Measurements from ENCODE around the gene OTX2.

OTX2 gene

DNA sequence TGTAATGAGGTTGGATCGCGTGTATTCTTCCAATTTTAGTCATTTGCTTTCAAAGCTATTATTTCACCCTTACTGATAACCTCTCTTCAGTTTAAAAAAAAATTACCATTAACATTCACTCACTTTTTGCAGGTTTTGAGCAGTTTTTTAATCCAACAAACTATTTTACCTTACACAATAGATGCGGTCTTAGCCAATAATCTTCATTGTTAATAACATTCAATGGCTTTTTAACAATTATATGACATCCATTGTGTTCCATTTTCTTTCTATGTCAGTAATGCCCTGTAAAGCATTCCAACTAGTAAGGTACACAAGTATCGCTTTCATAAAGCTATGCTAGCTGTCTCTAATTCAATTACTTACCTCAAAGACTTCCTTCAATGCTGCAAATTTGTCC, 18.9 kb upstream of the OTX2 start:
- H3K27ac ChIP-seq, result no peak overlapping the region
- no peaks in the 10 kb centered on the region for H4K20me1 ChIP-seq
- H3K4me1 ChIP-seq, result no peaks in the 10 kb centered on the region
- no peaks in the 10 kb centered on the region; a peak in 2 of 22 replicates for H3K9me3 ChIP-seq (replicated peaks in 1 of 11)
- H3K27me3 ChIP-seq, result no peaks in the 10 kb centered on the region
- no peak overlapping the region for H3K4me2 ChIP-seq
- TF ChIP-seq Cebpa-rat (IDR thresholded peaks at IDR 0.05), result no peak
- H3K4me3 ChIP-seq, result no peak overlapping the region
- H3K9ac ChIP-seq, result no peak overlapping the region
- H3K36me3 ChIP-seq, result no peaks in the 10 kb centered on the region

DNA sequence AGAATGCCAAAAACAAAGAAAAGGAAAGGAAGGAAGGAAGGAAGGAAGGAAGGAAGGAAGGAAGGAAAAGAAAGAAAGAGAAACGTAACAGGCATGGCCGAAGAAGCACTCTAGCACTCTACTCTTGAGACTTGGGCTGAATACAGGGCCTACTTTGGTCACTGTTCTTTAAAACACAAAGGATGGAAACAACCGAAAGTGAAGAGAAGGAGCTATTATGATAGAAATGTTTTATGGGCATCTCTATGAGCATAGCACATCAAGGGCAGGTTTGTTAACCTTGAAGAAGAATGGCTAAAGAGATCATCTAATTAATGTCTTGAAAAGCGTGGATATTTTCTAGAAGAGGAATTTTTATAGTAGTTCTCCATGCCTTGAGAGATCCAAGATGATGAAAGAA, 15.9 kb upstream of the OTX2 start:
- Histone ChIP-seq H4K20me1 (no peaks in the 10 kb centered on the region), H3K9ac (no peak overlapping the region), H3K27ac (no peak overlapping the region), H3K4me2 (peak overlapping the region in 3 of 11 experiments; percentile 4 to 33 (median 4); a peak in 2 of 22 replicates), H3K9me3 (replicated peaks in 1 of 11) (no peaks in the 10 kb centered on the region; a peak in 2 of 22 replicates), H3K36me3 (no peaks in the 10 kb centered on the region), H3K4me1 (no peaks in the 10 kb centered on the region), H3K27me3 (no peaks in the 10 kb centered on the region), H3K4me3 (no peak overlapping the region)
- no peak for TF ChIP-seq Cebpa-rat (IDR thresholded peaks at IDR 0.05)

DNA sequence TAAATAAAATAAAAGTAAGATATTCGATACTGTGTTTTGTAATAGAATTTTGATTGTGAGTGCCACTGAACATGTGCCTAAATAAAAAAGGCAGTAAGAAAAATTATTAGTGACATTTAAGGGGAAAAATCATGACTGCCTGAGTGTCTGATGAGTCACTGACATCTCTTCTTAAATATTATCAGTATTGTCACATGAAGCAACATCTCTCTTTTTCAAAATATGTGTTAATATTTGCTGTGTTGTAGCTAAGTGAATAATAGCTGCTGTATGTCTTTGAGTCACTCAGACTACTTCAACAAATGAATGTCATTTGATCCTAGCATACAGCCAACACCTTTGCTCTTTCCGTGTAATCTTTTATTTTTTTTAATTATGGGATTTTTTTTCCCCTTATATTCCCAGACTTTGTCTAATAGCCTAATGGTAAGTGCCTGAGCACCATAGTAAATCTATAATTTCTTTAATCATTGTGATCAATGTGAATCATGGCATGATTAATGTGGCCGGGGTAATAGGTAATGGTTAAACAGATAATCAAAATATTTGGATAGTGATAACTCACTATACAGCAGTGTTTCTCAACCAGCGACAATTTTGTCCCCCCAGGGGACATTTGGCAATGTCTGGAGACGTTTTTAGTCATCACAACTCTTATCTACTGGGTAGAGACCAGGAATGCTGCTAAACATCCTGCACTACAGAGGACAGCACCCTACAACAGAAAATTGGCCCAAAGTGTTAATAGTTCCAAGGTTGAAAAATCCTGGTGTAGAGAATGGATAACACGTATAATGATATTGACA, 11.7 kb upstream of the OTX2 start:
- Histone ChIP-seq H3K27me3 (peaks cover 14 to 20% (median 17%) of the 10 kb centered on the region in 11 experiments), H3K27ac (no peak overlapping the region), H3K4me1 (peaks cover 7 to 12% (median 10%) of the 10 kb centered on the region in 10 experiments; a peak in 19 of 20 replicates), H3K4me3 (no peak overlapping the region), H3K4me2 (no peak overlapping the region), H4K20me1 (peaks cover 0 to 6% (median 0%) of the 10 kb centered on the region in 11 experiments; a peak in 1 of 22 replicates), H3K9ac (no peak overlapping the region), H3K36me3 (no peaks in the 10 kb centered on the region), H3K9me3 (replicated peaks in 1 of 11) (peaks cover under 1 to 10% (median 4%) of the 10 kb centered on the region in 11 experiments; a peak in 17 of 22 replicates)
- no peak for TF ChIP-seq Cebpa-rat (IDR thresholded peaks at IDR 0.05)

DNA sequence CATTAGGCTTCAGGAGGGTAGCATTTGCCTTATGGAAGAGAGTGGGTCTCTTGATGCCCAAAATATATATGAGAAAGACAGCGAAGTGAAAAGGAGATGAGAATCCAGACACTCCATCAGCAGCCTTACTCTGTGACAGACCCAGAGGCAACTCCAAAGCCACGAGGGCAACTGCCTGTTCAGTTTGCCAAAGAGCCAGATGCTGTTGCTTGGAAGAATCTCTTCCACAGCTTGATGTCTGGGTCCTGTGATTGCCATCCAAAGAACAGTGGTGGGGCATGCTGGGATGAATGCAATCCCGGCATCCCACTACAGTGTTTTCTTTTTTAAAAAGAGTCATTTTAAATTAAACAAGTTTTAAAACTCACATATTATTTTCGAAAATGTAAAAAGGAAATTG, 10.9 kb upstream of the OTX2 start:
- H3K27ac ChIP-seq, result no peak overlapping the region

DNA sequence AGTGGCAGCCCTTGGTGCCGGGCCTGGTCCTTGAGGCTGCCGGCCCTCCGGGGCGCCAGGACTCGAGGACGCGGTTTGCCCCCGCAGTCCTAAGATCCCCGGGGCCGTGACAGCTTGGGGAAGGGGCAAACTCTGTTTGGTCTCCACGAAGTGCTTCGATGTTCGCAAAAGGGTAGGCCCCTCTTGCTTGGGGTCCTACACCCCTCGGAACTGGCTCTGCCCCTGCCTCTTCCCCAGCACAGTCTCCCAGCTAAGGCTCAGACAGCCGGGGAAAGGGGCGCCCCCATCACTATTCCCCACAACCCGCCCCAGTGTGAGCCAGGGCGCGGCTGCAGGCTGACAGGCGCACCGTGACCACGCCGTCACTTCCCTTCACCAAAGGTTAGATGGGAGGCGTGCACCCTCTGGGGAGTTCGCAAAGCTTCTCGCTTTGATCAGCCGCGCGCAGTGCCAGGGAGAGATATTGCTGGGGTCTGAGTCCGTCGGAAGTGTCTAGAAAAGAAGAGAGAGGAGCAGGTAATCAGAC, 7.2 kb upstream of the OTX2 start:
- no peaks in the 10 kb centered on the region for H3K36me3 ChIP-seq
- no peak overlapping the region for H3K9ac ChIP-seq
- H3K4me1 ChIP-seq, result peaks cover 7 to 13% (median 11%) of the 10 kb centered on the region in 10 experiments; a peak in 19 of 20 replicates
- peak overlapping the region; percentile 40 to 82 (median 71) for H3K4me2 ChIP-seq
- peaks cover 60 to 65% (median 62%) of the 10 kb centered on the region in 11 experiments for H3K27me3 ChIP-seq
- peaks cover 0 to 28% (median 0%) of the 10 kb centered on the region in 11 experiments; a peak in 6 of 22 replicates for H4K20me1 ChIP-seq
- TF ChIP-seq Cebpa-rat (IDR thresholded peaks at IDR 0.05), result no peak
- peaks cover 7 to 19% (median 12%) of the 10 kb centered on the region in 11 experiments; a peak in 21 of 22 replicates for H3K9me3 ChIP-seq (replicated peaks in 1 of 11)
- peak overlapping the region in 6 of 10 experiments; percentile 8 to 38 (median 26); a peak in 5 of 20 replicates for H3K4me3 ChIP-seq
- H3K27ac ChIP-seq, result no peak overlapping the region

More for the DNA sequence above, 10.9 kb upstream of the OTX2 start:
- Histone ChIP-seq H3K4me3 (no peak overlapping the region), H3K9ac (no peak overlapping the region), H3K4me2 (no peak overlapping the region), H3K4me1 (peaks cover 7 to 13% (median 11%) of the 10 kb centered on the region in 10 experiments; a peak in 19 of 20 replicates), H3K27me3 (peaks cover 22 to 28% (median 25%) of the 10 kb centered on the region in 11 experiments), H3K9me3 (replicated peaks in 1 of 11) (peaks cover 7 to 17% (median 11%) of the 10 kb centered on the region in 11 experiments; a peak in 21 of 22 replicates), H4K20me1 (peaks cover 0 to 10% (median 0%) of the 10 kb centered on the region in 11 experiments; a peak in 1 of 22 replicates), H3K36me3 (no peaks in the 10 kb centered on the region)
- TF ChIP-seq Cebpa-rat (IDR thresholded peaks at IDR 0.05), result no peak

DNA sequence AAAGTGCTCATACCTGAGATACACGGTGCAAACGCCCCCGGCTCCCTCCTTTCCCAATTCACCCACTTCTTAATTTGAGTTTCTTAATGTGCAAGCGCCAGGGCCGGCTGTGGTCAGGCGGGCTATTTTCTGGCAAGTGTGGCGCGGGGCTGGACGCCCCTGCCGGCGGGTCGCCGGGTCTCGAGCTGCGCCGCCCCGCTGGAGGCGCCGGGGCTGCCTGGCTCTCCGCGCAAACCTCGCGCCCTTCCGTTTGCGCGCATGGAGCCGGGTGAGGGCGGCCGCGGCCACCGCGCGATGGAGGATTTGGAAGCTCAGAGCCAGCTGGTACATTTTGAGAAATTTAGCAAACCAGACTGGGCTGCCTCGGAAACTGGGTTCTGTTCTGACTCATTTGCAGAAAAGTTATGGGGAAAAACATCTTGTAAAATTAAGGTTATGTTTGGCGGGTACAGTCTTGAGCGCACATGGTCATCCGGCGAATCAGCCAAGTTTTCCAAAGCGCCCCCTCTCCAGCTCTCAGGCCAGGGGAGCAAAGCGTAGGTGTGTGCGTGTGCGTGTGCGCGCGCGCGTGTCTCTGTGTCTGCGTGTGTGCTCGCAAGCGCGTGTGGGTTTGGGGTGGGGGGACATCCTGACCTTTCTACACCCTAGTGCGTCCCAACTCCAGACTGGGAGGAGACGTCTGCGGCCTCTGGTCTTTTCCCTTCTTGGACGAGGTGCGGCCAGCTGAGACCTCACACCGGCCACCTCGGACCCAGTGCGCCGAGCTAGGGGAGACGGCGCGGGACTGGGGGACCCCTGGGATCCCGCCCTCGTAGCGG, 6.5 kb upstream of the OTX2 start:
- Histone ChIP-seq H3K4me1 (peaks cover 7 to 13% (median 11%) of the 10 kb centered on the region in 10 experiments; a peak in 19 of 20 replicates), H3K9me3 (replicated peaks in 1 of 11) (peaks cover 7 to 26% (median 13%) of the 10 kb centered on the region in 11 experiments; a peak in 21 of 22 replicates), H3K36me3 (no peaks in the 10 kb centered on the region), H4K20me1 (peaks cover 0 to 31% (median 0%) of the 10 kb centered on the region in 11 experiments; a peak in 6 of 22 replicates), H3K9ac (no peak overlapping the region), H3K4me2 (peak overlapping the region; percentile 40 to 82 (median 71)), H3K27me3 (peaks cover 66 to 72% (median 69%) of the 10 kb centered on the region in 11 experiments), H3K27ac (no peak overlapping the region), H3K4me3 (peak overlapping the region in 5 of 10 experiments; percentile 8 to 38 (median 20); a peak in 3 of 20 replicates)
- no peak for TF ChIP-seq Cebpa-rat (IDR thresholded peaks at IDR 0.05)

DNA sequence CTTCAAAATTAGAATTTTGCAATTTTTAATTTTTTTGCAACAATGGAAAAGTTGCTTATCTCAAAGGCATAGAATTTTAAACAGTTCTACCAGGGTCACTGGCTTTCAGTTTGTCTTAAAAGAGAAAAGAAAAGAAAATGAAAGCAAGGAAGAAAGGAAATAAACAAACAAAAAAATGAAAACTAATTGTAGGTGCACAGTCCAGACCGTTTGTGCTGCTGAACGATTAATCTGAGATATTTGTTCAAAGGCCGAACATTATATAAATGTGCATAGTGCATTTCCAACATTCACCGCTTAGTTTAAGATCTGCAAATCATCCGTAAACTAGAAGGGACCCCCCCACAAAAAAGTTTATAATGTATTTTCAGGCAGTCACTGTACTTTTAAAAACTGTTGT, 5.5 kb upstream of the OTX2 start:
- H3K4me1 ChIP-seq, result peaks cover 7 to 13% (median 11%) of the 10 kb centered on the region in 10 experiments; a peak in 19 of 20 replicates
- no peak overlapping the region for H3K27ac ChIP-seq
- H4K20me1 ChIP-seq, result peaks cover 0 to 31% (median 0%) of the 10 kb centered on the region in 11 experiments; a peak in 6 of 22 replicates
- TF ChIP-seq Cebpa-rat (IDR thresholded peaks at IDR 0.05), result no peak
- no peak overlapping the region for H3K9ac ChIP-seq
- H3K27me3 ChIP-seq, result peaks cover 76 to 82% (median 79%) of the 10 kb centered on the region in 11 experiments
- H3K4me3 ChIP-seq, result no peak overlapping the region
- no peak overlapping the region for H3K4me2 ChIP-seq
- H3K9me3 ChIP-seq (replicated peaks in 1 of 11), result peaks cover 7 to 32% (median 18%) of the 10 kb centered on the region in 11 experiments; a peak in 21 of 22 replicates
- no peaks in the 10 kb centered on the region for H3K36me3 ChIP-seq

DNA sequence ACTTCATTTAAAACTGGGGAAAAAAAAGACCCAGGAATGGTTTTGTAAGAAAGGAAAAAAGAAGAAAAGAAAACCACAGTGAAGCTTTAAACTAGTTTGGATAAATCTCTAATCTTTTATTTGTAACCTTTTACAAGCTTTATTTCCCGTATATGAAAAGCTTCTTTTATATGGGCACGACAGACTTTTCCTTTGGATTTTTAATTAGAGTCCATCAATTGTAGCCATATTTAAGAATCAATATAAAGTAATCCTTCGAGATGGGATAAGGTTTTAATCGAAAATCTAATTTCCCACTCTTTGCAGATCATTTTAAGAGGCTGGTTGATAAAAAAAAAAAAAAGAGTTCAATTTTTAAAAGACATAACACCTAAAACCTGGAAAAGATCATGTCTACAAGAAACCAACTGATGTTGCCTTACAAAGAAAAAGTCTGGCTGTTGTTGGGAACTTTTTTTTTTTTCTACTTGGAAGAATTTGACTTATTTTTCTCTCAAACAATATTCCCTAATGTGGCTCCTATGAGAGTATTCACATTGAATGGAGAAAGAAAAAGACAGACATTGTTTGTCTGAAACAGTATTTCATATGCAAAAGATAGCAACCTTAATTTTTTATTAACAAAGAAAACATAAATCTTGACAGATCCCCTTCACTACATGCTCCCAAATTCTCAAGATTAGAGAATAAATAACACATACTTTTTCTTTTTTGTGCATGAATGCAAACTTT, 4.9 kb upstream of the OTX2 start:
- peaks cover 0 to 31% (median 0%) of the 10 kb centered on the region in 11 experiments; a peak in 6 of 22 replicates for H4K20me1 ChIP-seq
- no peak overlapping the region for H3K27ac ChIP-seq
- no peak overlapping the region for H3K4me3 ChIP-seq
- no peaks in the 10 kb centered on the region for H3K36me3 ChIP-seq
- peaks cover 7 to 13% (median 11%) of the 10 kb centered on the region in 10 experiments; a peak in 19 of 20 replicates for H3K4me1 ChIP-seq
- no peak overlapping the region for H3K9ac ChIP-seq
- no peak for TF ChIP-seq Cebpa-rat (IDR thresholded peaks at IDR 0.05)
- H3K9me3 ChIP-seq (replicated peaks in 1 of 11), result peaks cover 7 to 38% (median 24%) of the 10 kb centered on the region in 11 experiments; a peak in 21 of 22 replicates
- H3K4me2 ChIP-seq, result no peak overlapping the region
- H3K27me3 ChIP-seq, result peaks cover 82 to 88% (median 86%) of the 10 kb centered on the region in 11 experiments

Data from BLaER1 treated with 17β-estradiol and CSF1 and Interleukin-3, amounts not matched to agents 10 nM and 100 nM (cell line).